Activated CD8-positive, alpha-beta T cell treated with anti-CD3 and anti-CD28 coated beads for 36 hours (primary cell): Measurements from ENCODE around the gene BUD13. TPM values are rescaled to one million over a fixed set of nuclear protein-coding genes. Genes with fewer than 3 reads are reported as not detected.
A peak's percentile ranks its signal among the peaks of the same experiment; 100 is the strongest.

Source experiments
- ATAC-seq: fragments of 200-7000 bp; cut with Tn5 transposase; one replicate; pipeline ENCODE4 v1.10.0; 2021; ENCODE audit warnings: mild to moderate bottlenecking, moderate library complexity
- CTCF ChIA-PET: fragments of 350-600 bp; sonication (Branson Sonifier 250); formaldehyde crosslinking; loops from one replicate; lab custom pipeline; 2021; ENCODE audit warnings: antibody characterized with exemption; lab: Charles Lee
- POLR2A ChIA-PET: fragments of 350-600 bp; sonication (Branson Sonifier 250); formaldehyde crosslinking; loops from one replicate; lab custom pipeline; 2021; ENCODE audit warnings: antibody characterized with exemption; lab: Charles Lee
- DNase-seq: peaks from one replicate; pipeline ENCODE4 v3.0.0-alpha.2; 2020
- H3K27ac Mint-ChIP-seq: one replicate; pipeline ENCODE4 v1.8.0; 2021; ENCODE audit warnings: mild to moderate bottlenecking, mixed read lengths
- H3K27me3 Mint-ChIP-seq: one replicate; pipeline ENCODE4 v1.8.0; 2021; ENCODE audit warnings: mixed read lengths
- H3K36me3 Mint-ChIP-seq: one replicate; pipeline ENCODE4 v1.8.0; 2021; ENCODE audit warnings: low read depth, mixed read lengths
- H3K4me1 Mint-ChIP-seq: one replicate; pipeline ENCODE4 v1.8.0; 2021; ENCODE audit warnings: low read depth, mixed read lengths
- H3K4me3 Mint-ChIP-seq: one replicate; pipeline ENCODE4 v1.8.0; 2021; ENCODE audit warnings: mild to moderate bottlenecking, moderate library complexity, mixed read lengths
- H3K9me3 Mint-ChIP-seq: one replicate; pipeline ENCODE4 v1.8.0; 2021; ENCODE audit warnings: mixed read lengths
- intact Hi-C: fragments of 100-400 bp; cut with micrococcal nuclease; formaldehyde crosslinking; loops from one replicate; pipeline ENCODE4 v1.10.0; 2022
- total RNA-seq, 2 experiments: library from RNA; stranded (reverse); gene quantifications; one replicate each; pipeline ENCODE4 v1.2.3, GENCODE V29; 2021
- TF ChIP-seq, protein P1 (sequence below): fragments of 200-600 bp; IDR thresholded peaks from one replicate; pipeline ENCODE4 v1.8.0; 2022; ENCODE audit warnings: antibody characterized with exemption, mild to moderate bottlenecking

BUD13 gene
- total RNA-seq, 2 experiments from 2014 or later: 26.6 to 28.6 TPM

DNA sequence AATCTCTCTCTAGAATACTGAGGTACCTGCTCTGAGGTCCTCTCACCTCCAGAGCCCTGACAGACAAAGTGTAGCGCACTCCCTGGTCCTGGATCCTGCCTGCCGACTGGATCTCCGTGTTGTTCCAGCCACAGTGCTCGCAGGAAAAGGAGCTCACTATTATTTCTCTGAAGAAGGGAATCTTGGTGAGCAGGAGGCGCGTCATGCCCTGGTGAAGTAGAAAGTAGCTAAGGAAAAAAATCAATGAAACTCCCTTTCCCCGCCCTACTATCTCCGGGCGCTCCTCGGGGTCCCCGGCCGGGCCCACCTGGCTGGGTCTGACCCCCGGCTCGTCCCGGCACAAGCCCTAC lies 14.6 kb upstream of the BUD13 start:
- peaks cover 47% of the 10 kb centered on the region for H3K36me3 Mint-ChIP-seq
- TF ChIP-seq, protein P1, sequence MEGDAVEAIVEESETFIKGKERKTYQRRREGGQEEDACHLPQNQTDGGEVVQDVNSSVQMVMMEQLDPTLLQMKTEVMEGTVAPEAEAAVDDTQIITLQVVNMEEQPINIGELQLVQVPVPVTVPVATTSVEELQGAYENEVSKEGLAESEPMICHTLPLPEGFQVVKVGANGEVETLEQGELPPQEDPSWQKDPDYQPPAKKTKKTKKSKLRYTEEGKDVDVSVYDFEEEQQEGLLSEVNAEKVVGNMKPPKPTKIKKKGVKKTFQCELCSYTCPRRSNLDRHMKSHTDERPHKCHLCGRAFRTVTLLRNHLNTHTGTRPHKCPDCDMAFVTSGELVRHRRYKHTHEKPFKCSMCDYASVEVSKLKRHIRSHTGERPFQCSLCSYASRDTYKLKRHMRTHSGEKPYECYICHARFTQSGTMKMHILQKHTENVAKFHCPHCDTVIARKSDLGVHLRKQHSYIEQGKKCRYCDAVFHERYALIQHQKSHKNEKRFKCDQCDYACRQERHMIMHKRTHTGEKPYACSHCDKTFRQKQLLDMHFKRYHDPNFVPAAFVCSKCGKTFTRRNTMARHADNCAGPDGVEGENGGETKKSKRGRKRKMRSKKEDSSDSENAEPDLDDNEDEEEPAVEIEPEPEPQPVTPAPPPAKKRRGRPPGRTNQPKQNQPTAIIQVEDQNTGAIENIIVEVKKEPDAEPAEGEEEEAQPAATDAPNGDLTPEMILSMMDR: no peak
- ChIA-PET CTCF (interaction anchor here (0.7 to 10.0 kb wide), 13 partner anchors 10 to 440 kb away, joined by 3 to 167 read pairs (median 6); partner anchors contain the start of gene APOA1), POLR2A (interaction anchor here (0.8 to 4.5 kb wide), 5 partner anchors 10 to 357 kb away, joined by 3 to 44 read pairs (median 7); partner anchors contain the start of genes BUD13 and PAFAH1B2)
- H3K9me3 Mint-ChIP-seq: no peaks in the 10 kb centered on the region
- DNase-seq (no peak), ATAC-seq (no peak)
- peak overlapping the region; percentile 64 for H3K27ac Mint-ChIP-seq
- H3K4me1 Mint-ChIP-seq: peaks cover 49% of the 10 kb centered on the region
- H3K27me3 Mint-ChIP-seq: no peaks in the 10 kb centered on the region
- peak overlapping the region; percentile 83 for H3K4me3 Mint-ChIP-seq
- intact Hi-C loops: no loop called here

DNA sequence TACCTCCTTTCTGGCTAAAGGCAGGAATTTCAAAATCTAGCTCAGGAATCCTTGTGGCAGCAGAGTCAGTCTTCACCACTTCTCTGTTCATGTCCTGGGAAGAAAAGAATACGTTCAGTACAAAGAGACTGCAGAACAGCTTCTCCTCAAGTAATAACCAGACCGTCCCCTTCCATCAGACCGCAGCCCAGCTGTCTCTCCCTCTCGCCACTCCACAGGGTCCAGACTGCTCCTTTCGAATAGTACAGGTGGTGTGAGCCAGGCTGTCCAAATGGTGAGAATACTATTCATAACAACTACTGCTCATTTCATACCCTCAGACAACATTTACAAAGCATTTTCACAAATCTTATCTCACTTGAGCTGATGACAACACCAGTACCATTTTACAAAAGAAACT lies 14.2 kb upstream of the BUD13 start:
- H3K4me3 Mint-ChIP-seq: peak overlapping the region; percentile 83
- DNase-seq (no peak), ATAC-seq (no peak)
- intact Hi-C loops: no loop called here
- ChIA-PET POLR2A (interaction anchor here (1.3 to 4.5 kb wide), 6 partner anchors 10 to 357 kb away, joined by 3 to 44 read pairs (median 6); partner anchors contain the start of genes BUD13 and PAFAH1B2), CTCF (interaction anchor here (1.0 to 10.0 kb wide), 11 partner anchors 10 to 440 kb away, joined by 3 to 167 read pairs (median 8); partner anchors contain the start of gene APOA1)
- peaks cover 53% of the 10 kb centered on the region for H3K4me1 Mint-ChIP-seq
- peaks cover 51% of the 10 kb centered on the region for H3K36me3 Mint-ChIP-seq
- no peaks in the 10 kb centered on the region for H3K9me3 Mint-ChIP-seq
- TF ChIP-seq, protein P1: no peak
- H3K27ac Mint-ChIP-seq: peak overlapping the region; percentile 64
- no peaks in the 10 kb centered on the region for H3K27me3 Mint-ChIP-seq

DNA sequence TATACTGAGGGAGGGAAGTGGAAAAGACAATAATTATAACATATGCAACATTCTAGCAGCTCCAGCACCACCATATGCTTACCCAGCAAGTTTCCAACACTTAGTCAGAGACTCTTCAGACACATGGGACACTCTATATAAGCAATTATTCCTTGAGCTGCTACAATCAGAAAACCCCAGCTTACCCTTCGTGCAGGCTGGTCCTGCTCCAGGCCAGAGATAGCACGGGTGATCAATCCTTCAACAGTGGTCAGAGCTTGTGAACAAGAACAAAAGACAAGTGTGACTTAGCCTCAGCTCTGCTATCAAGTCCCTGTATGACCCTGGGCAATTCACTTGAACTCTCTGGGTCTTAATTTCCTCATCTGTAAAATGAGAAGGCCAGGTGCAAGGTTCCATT lies 13.5 kb upstream of the BUD13 start:
- DNase-seq (no peak), ATAC-seq (no peak)
- ChIA-PET CTCF (interaction anchor here (1.2 to 10.0 kb wide), 8 partner anchors 9 to 441 kb away, joined by 3 to 167 read pairs (median 7); partner anchors contain the start of gene APOA1), POLR2A (interaction anchor here (1.3 to 4.5 kb wide), 5 partner anchors 9 to 68 kb away, joined by 3 to 44 read pairs (median 7); partner anchors contain the start of gene BUD13)
- no peaks in the 10 kb centered on the region for H3K9me3 Mint-ChIP-seq
- no peak overlapping the region for H3K27ac Mint-ChIP-seq
- H3K36me3 Mint-ChIP-seq: peaks cover 53% of the 10 kb centered on the region
- H3K27me3 Mint-ChIP-seq: no peaks in the 10 kb centered on the region
- H3K4me3 Mint-ChIP-seq: peak overlapping the region; percentile 83
- H3K4me1 Mint-ChIP-seq: peaks cover 55% of the 10 kb centered on the region
- TF ChIP-seq, protein P1: no peak
- intact Hi-C loops: no loop called here

DNA sequence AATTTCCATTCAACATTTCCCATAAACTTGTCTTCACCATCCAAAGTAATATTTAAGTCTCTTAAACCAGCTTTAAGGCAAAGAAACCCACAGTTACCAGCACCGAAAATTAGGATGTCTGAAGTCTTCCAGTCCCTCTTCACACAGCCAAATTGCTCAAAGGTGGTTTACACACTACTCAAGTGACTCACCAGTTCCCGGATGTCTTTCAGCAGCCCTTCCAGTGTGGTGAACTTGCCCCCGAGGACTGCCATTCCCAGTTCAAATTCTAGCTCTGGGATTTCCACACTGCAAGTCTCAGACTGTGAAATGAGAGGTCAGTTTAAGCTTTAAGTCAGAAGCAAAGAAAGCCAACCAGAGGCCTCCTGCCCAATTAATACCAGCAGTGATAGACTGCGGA lies 9.9 kb upstream of the BUD13 start:
- ATAC-seq: peak; percentile 24
- no peaks in the 10 kb centered on the region for H3K27me3 Mint-ChIP-seq
- TF ChIP-seq, protein P1: no peak
- ChIA-PET POLR2A (interaction anchor here (2.0 kb wide), 1 partner anchor 9 kb away, joined by 10 read pairs; no protein-coding TSS in a partner anchor), CTCF (interaction anchor here (1.4 kb wide), 1 partner anchor 8 kb away, joined by 5 read pairs; the partner anchor contains the start of gene APOA5)
- DNase-seq: no peak
- H3K4me3 Mint-ChIP-seq: no peak overlapping the region
- intact Hi-C loops: no loop called here
- H3K36me3 Mint-ChIP-seq: peaks cover 85% of the 10 kb centered on the region
- H3K9me3 Mint-ChIP-seq: no peaks in the 10 kb centered on the region
- peak overlapping the region; percentile 84 for H3K27ac Mint-ChIP-seq
- peaks cover 77% of the 10 kb centered on the region for H3K4me1 Mint-ChIP-seq

DNA sequence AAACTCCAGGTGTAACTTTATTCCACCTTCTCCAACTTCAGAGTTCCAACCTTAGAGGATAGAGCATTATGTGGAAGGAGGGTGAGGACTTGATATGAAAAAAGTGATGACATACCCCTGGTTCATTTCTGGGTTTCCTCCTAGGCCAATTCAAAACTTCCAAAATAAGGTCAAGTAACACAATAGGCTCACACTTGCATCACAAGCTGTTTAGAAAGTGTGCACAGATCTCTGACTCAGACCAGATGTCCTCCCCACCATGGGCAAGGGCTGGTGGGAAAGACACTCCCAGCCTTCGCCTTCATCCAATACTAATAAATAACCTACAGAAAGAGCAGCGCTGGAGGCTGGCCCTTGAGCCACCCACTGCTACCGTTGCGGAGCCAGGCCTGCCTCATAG lies 5.8 kb upstream of the BUD13 start:
- intact Hi-C loops: loop anchor here (5.0 kb wide), 1 partner anchor 74 kb away; no protein-coding TSS in a partner anchor
- Mint-ChIP-seq H3K36me3 (peaks cover 73% of the 10 kb centered on the region), H3K27ac (peak overlapping the region; percentile 56), H3K4me1 (peaks cover 71% of the 10 kb centered on the region), H3K9me3 (no peaks in the 10 kb centered on the region), H3K4me3 (no peak overlapping the region), H3K27me3 (no peaks in the 10 kb centered on the region)
- DNase-seq: no peak
- TF ChIP-seq, protein P1: no peak
- ChIA-PET CTCF (interaction anchor here (0.7 to 3.6 kb wide), 3 partner anchors 12 to 328 kb away, joined by 3 to 17 read pairs (median 12); partner anchors contain the start of gene APOA5), POLR2A (interaction anchor here (1.1 to 3.6 kb wide), 3 partner anchors 8 to 58 kb away, joined by 3 to 28 read pairs (median 10); partner anchors contain the start of genes APOA1 and ZPR1)
- ATAC-seq: no peak
